Esophagus muscularis mucosa (tissue), 4 donors: ENCODE data around the gene GAL. TPM values are rescaled to one million over a fixed set of nuclear protein-coding genes. Genes with fewer than 3 reads are reported as not detected.
A peak's percentile ranks its signal among the peaks of the same experiment; 100 is the strongest.

Experiments
- DNase-seq: peaks from one replicate; pipeline ENCODE4 v3.0.0-alpha.2; 2017; ENCODE audit errors: extremely low spot score
- H3K27ac ChIP-seq, 4 donors: fragments of 200-600 bp; sonication (generic); replicated peaks in 1 of 4; 1 replicate in 3 of 4; 2 replicates in 1 of 4; pipeline ENCODE4 v1.5.1; 2016 to 2019; ENCODE audit warnings: mild to moderate bottlenecking in 1 of 4
- H3K27me3 ChIP-seq, 4 donors: fragments of 200-600 bp; sonication (generic); one replicate each; pipeline versions ENCODE4 v1.5.1 to v1.6.0; 2016 to 2019
- H3K36me3 ChIP-seq, 4 donors: fragments of 200-600 bp; sonication (generic); one replicate each; pipeline ENCODE4 v1.5.1; 2016 to 2019
- H3K4me1 ChIP-seq, 4 donors: fragments of 200-600 bp; sonication (generic); one replicate each; pipeline ENCODE4 v1.5.1; 2016 to 2019
- H3K4me3 ChIP-seq, 4 donors: fragments of 200-600 bp; sonication (generic); 1 replicate in 2 of 4; 2 replicates in 2 of 4; pipeline ENCODE4 v1.5.1; 2016 to 2019; ENCODE audit warnings: mild to moderate bottlenecking in 4 of 4, moderate library complexity in 1 of 4
- H3K9me3 ChIP-seq, 4 donors: fragments of 200-600 bp; sonication (generic); 1 replicate in 3 of 4; 2 replicates in 1 of 4; pipeline ENCODE4 v1.5.1; 2016 to 2019
- EP300 ChIP-seq: sonication (generic); formaldehyde crosslinking; IDR thresholded peaks from one replicate; pipeline ENCODE4 v1.6.1; 2017; ENCODE audit warnings: antibody characterized with exemption
- POLR2A ChIP-seq: fragments of 450-650 bp; IDR thresholded peaks from one replicate; pipeline ENCODE4 v1.6.1; 2017; ENCODE audit warnings: antibody characterized with exemption, moderate library complexity, mild to moderate bottlenecking, low read depth
- POLR2AphosphoS5 ChIP-seq, 2 donors: sonication (generic); formaldehyde crosslinking; IDR thresholded peaks; one replicate each; pipeline ENCODE4 v1.6.1; 2017; ENCODE audit warnings: antibody characterized with exemption in 2 of 2
- WGBS: methylation state at CpG from one replicate; pipeline ENCODE4 v1.1.5; 2018; 5-methylcytosine and 5-hydroxymethylcytosine counted together
- intact Hi-C: fragments of 100-400 bp; cut with DNase I; formaldehyde crosslinking; loops from one replicate; pipeline ENCODE4 v1.15.1; 2023
- total RNA-seq, 4 donors: library from RNA; depleted of rRNA; stranded (reverse); fragments of >200 nt; gene quantifications; one replicate each; pipeline versions ENCODE4 v1.1.0 to v1.2.1, GENCODE V29; 2016
- TF ChIP-seq, protein P1 (sequence below), 3 experiments: fragments of 200-600 bp in 2 of 3; fragments of 450-650 bp in 1 of 3; sonication (generic) in 2 of 3; IDR thresholded peaks; one replicate each; pipeline ENCODE4 v1.5.1; 2017 to 2019; ENCODE audit warnings: antibody characterized with exemption in 3 of 3, mild to moderate bottlenecking in 2 of 3, moderate library complexity in 1 of 3

The GAL gene
- total RNA-seq, 4 donors from 2014 or later = 6.0 to 10.2 (median 8.1) TPM; not detected in 1

DNA sequence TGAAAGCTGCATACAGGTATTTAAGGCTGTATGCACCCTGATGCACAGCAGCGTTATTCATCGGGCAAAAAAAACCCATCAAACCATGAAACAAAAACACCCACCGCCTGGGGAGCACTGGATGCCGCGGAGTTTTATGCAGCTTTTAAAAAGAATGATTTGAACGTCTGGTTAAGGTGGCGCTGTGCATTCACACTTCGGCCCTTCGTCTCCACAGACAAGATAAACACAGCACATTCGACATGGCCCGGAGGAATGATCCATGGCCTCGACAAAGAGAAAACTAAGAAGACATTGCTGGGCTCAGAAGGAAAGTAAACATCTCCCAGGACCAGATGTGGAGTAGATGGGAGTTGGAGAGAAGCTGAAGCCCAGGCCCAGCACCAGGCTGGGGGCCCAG lies 40.8 kb upstream of the GAL start:
- H3K27ac ChIP-seq = no peak overlapping the region
- peaks cover 0 to 23% (median 19%) of the 10 kb centered on the region in 4 donors for H3K9me3 ChIP-seq
- no peaks in the 10 kb centered on the region for H3K4me1 ChIP-seq
- no peak overlapping the region for H3K4me3 ChIP-seq
- peaks cover 0 to 54% (median 0%) of the 10 kb centered on the region in 4 donors for H3K27me3 ChIP-seq
- WGBS = 35% methylated on average over 12 of the region's 12 CpGs
- no peak for TF ChIP-seq EP300
- TF ChIP-seq, protein P1, sequence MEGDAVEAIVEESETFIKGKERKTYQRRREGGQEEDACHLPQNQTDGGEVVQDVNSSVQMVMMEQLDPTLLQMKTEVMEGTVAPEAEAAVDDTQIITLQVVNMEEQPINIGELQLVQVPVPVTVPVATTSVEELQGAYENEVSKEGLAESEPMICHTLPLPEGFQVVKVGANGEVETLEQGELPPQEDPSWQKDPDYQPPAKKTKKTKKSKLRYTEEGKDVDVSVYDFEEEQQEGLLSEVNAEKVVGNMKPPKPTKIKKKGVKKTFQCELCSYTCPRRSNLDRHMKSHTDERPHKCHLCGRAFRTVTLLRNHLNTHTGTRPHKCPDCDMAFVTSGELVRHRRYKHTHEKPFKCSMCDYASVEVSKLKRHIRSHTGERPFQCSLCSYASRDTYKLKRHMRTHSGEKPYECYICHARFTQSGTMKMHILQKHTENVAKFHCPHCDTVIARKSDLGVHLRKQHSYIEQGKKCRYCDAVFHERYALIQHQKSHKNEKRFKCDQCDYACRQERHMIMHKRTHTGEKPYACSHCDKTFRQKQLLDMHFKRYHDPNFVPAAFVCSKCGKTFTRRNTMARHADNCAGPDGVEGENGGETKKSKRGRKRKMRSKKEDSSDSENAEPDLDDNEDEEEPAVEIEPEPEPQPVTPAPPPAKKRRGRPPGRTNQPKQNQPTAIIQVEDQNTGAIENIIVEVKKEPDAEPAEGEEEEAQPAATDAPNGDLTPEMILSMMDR (IDR thresholded peaks at IDR 0.05) = peak in 1 of 3 experiments; percentile 23
- DNase-seq = no peak
- H3K36me3 ChIP-seq = no peaks in the 10 kb centered on the region
- intact Hi-C loops = no loop called here

GRCh38 chr11:68646832-68647231 lies 37.5 kb upstream of the GAL start:
- intact Hi-C loops = no loop called here
- no peaks in the 10 kb centered on the region for H3K36me3 ChIP-seq
- WGBS = 81% methylated on average over 1 of the region's 1 CpG
- H3K4me1 ChIP-seq = no peaks in the 10 kb centered on the region
- peaks cover 0 to 60% (median 0%) of the 10 kb centered on the region in 4 donors for H3K27me3 ChIP-seq
- H3K9me3 ChIP-seq = peaks cover 0 to 23% (median 19%) of the 10 kb centered on the region in 4 donors
- TF ChIP-seq POLR2AphosphoS5 (IDR thresholded peaks at IDR 0.05) (no peak), POLR2A (no peak), EP300 (no peak)
- TF ChIP-seq, protein P1 (IDR thresholded peaks at IDR 0.05) = no peak
- DNase-seq = no peak
- no peak overlapping the region for H3K27ac ChIP-seq
- H3K4me3 ChIP-seq = no peak overlapping the region

DNA sequence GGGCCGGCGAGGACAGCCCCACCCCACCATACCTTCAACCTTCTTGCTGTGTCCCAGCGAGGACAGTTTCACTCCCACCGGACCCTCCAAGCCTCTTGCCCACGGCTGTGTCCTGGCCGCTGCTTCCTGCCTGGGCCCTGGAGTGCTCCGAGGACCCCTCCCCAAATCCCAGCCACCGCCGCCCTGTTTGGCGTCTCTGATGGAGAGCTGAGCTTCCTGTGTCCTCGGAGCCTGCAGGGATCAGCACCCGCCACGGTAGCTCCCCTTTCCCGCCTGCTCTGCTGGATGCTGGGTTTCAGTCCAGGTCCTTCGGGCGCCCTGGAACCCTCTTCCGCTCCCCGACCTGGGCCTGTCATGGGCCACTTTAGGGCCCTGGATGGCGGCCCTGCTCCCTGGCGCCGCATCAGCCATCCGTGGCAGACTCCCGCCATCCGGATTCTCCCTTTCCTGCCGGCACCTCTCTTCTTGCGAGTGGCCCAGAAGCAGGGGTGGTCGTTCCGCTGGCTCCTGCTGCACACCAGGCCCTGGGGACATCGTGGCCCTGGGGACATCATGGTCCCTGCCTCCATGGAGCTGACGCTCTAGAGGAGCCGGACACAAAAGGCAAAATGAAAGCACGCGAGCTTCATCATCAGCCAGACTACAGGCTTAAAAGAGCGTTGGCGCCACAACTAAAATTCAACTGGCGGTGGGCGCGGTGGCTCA lies 34.3 kb upstream of the GAL start:
- DNase-seq = no peak
- WGBS = 74% methylated on average over 21 of the region's 38 CpGs
- no peaks in the 10 kb centered on the region for H3K36me3 ChIP-seq
- peaks cover 0 to 70% (median 0%) of the 10 kb centered on the region in 4 donors for H3K27me3 ChIP-seq
- H3K4me1 ChIP-seq = no peaks in the 10 kb centered on the region
- no peak overlapping the region for H3K4me3 ChIP-seq
- peaks cover 0 to 28% (median 22%) of the 10 kb centered on the region in 4 donors for H3K9me3 ChIP-seq
- no peak overlapping the region for H3K27ac ChIP-seq
- no peak for TF ChIP-seq EP300
- TF ChIP-seq POLR2A = no peak
- no peak for TF ChIP-seq POLR2AphosphoS5 (IDR thresholded peaks at IDR 0.05)
- TF ChIP-seq, protein P1 (IDR thresholded peaks at IDR 0.05) = no peak
- intact Hi-C loops = no loop called here

- peaks cover 0 to 34% (median 22%) of the 10 kb centered on the region in 4 donors for H3K9me3 ChIP-seq
- H3K4me3 ChIP-seq = no peak overlapping the region
- no peak overlapping the region for H3K27ac ChIP-seq
- H3K36me3 ChIP-seq = no peaks in the 10 kb centered on the region
- H3K4me1 ChIP-seq = no peaks in the 10 kb centered on the region
- intact Hi-C loops = no loop called here
- no peak for TF ChIP-seq POLR2AphosphoS5 (IDR thresholded peaks at IDR 0.05)
- no peak for TF ChIP-seq POLR2A
- TF ChIP-seq, protein P1 (IDR thresholded peaks at IDR 0.05) = no peak
- TF ChIP-seq EP300 = no peak
- H3K27me3 ChIP-seq = peaks cover 0 to 63% (median 0%) of the 10 kb centered on the region in 4 donors
- DNase-seq = no peak
- WGBS = 63% methylated on average over 1 of the region's 14 CpGs
These were observed 33.5 kb upstream of the GAL start for GRCh38 chr11:68650801-68651200.
